Measurements from ENCODE around the gene CHD6.

- no peak for TF ChIP-seq EZH2 (IDR thresholded peaks at IDR 0.05; ENCODE audit: low read depth)
- TF ChIP-seq CTCF (conservative IDR thresholded peaks at IDR 0.05): no peak
These were observed 149.1 kb downstream of the CHD6 start for GRCh38 chr20:41468994-41469600.

All from PC-9 (cell line).